Measurements from ENCODE around the gene IFIT1B. TPM values are rescaled to one million over a fixed set of nuclear protein-coding genes. Genes with fewer than 3 reads are reported as not detected.
"Not testable (repeated sequence)": the region's sequence is repeated elsewhere in the genome, so short reads cannot be mapped to it uniquely, and the experiment has no call there.

The IFIT1B gene
- total and polyA plus RNA-seq, 10 donors = 0.04 to 36.9 (median 2.4) TPM; not detected in 4

- H3K27ac ChIP-seq = peak overlapping the region in 7 of 8 donors; percentile 39 to 80 (median 74)
- WGBS, 5 donors = 26 to 50% (median 31%) methylated on average over 7 of the region's 7 CpGs
- intact Hi-C loops (cut with DNase I; ENCODE audit: low total_unique reads); DNase-seq; H3K9me3 ChIP-seq; H3K4me3 ChIP-seq; H3K27me3 ChIP-seq (replicated peaks in 1 of 7); H3K36me3 ChIP-seq: not testable (repeated sequence)
- H3K4me1 ChIP-seq = peaks cover 23 to 64% (median 51%) of the 10 kb centered on the region in 6 donors
- TF ChIP-seq POLR2AphosphoS5 (IDR thresholded peaks at IDR 0.05) = peak in 2 of 3 donors; percentile 28 to 34
Measured at GRCh38 chr10:89350631-89351315, 27.1 kb upstream of the IFIT1B start.

- TF ChIP-seq POLR2A (IDR thresholded peaks at IDR 0.05) (no peak), POLR2AphosphoS5 (IDR thresholded peaks at IDR 0.05) (no peak), CTCF (IDR thresholded peaks at IDR 0.05 in 8 of 11, conservative IDR thresholded peaks at IDR 0.05 in 3 of 11) (no peak)
- 48 to 78% (median 69%) methylated on average over 1 of the region's 1 CpG for WGBS, 5 donors
- Histone ChIP-seq H3K4me3 (no peak overlapping the region), H3K36me3 (no peaks in the 10 kb centered on the region), H3K27me3 (replicated peaks in 1 of 7) (no peaks in the 10 kb centered on the region), H3K27ac (peak overlapping the region in 7 of 8 donors; percentile 39 to 80 (median 74)), H3K9me3 (no peaks in the 10 kb centered on the region), H3K4me1 (peaks cover 23 to 58% (median 45%) of the 10 kb centered on the region in 6 donors)
- intact Hi-C loops (cut with DNase I; ENCODE audit: low total_unique reads) = no loop called here
- DNase-seq = no peak
Measured at GRCh38 chr10:89351412-89351779, 26.5 kb upstream of the IFIT1B start.

GRCh38 chr10:89351780-89352597 lies 25.9 kb upstream of the IFIT1B start:
- Histone ChIP-seq H3K27me3 (replicated peaks in 1 of 7) (no peaks in the 10 kb centered on the region), H3K27ac (peak overlapping the region in 7 of 8 donors; percentile 39 to 80 (median 74)), H3K4me1 (peaks cover 17 to 52% (median 39%) of the 10 kb centered on the region in 6 donors), H3K9me3 (no peaks in the 10 kb centered on the region), H3K4me3 (no peak overlapping the region), H3K36me3 (no peaks in the 10 kb centered on the region)
- intact Hi-C loops (cut with DNase I; ENCODE audit: low total_unique reads) = no loop called here
- TF ChIP-seq CTCF (IDR thresholded peaks at IDR 0.05 in 8 of 11, conservative IDR thresholded peaks at IDR 0.05 in 3 of 11) (no peak), POLR2A (IDR thresholded peaks at IDR 0.05) (no peak), POLR2AphosphoS5 (IDR thresholded peaks at IDR 0.05) (peak in 1 of 3 donors; percentile 23)
- WGBS, 5 donors = 65 to 76% (median 72%) methylated on average over 12 of the region's 12 CpGs
- DNase-seq = no peak

- Histone ChIP-seq H3K4me3 (no peak overlapping the region), H3K27me3 (replicated peaks in 1 of 7) (no peaks in the 10 kb centered on the region), H3K27ac (peak overlapping the region in 1 of 8 donors; percentile 39), H3K36me3 (no peaks in the 10 kb centered on the region), H3K9me3 (no peaks in the 10 kb centered on the region), H3K4me1 (peaks cover 11 to 43% (median 31%) of the 10 kb centered on the region in 6 donors)
- WGBS, 5 donors = 71 to 87% (median 81%) methylated on average over 4 of the region's 4 CpGs
- TF ChIP-seq POLR2A (IDR thresholded peaks at IDR 0.05) = no peak
- no peak for TF ChIP-seq CTCF (IDR thresholded peaks at IDR 0.05 in 8 of 11, conservative IDR thresholded peaks at IDR 0.05 in 3 of 11)
- TF ChIP-seq POLR2AphosphoS5 (IDR thresholded peaks at IDR 0.05) = no peak
- intact Hi-C loops (cut with DNase I; ENCODE audit: low total_unique reads) = no loop called here
- DNase-seq = no peak
Measured at GRCh38 chr10:89352802-89353201, 25.1 kb upstream of the IFIT1B start.

All from spleen (tissue), 11 donors.